Endodermal cell (in vitro differentiated cells): ENCODE results near the gene CAPRIN1. TPM values are rescaled to one million over a fixed set of nuclear protein-coding genes. Genes with fewer than 3 reads are reported as not detected.

ENCODE experiments used
- DNase-seq: peaks from one replicate; pipeline ENCODE4 v3.0.0-alpha.2; 2017
- H3K27ac ChIP-seq: 2 replicates; pipeline ENCODE4 v1.5.1; 2013; ENCODE audit warnings: mild to moderate bottlenecking, low read depth, low read length, moderate library complexity
- H3K27me3 ChIP-seq: 2 replicates; pipeline ENCODE4 v1.6.1; 2013; ENCODE audit warnings: mild to moderate bottlenecking, low read length, moderate library complexity; ENCODE audit not compliant: insufficient read depth, control insufficient read depth, poor library complexity, severe bottlenecking
- H3K36me3 ChIP-seq: 2 replicates; pipeline ENCODE4 v1.7.0; 2013; ENCODE audit warnings: mild to moderate bottlenecking, low read length, moderate library complexity; ENCODE audit not compliant: control insufficient read depth, insufficient read depth
- H3K4me1 ChIP-seq: one replicate; pipeline ENCODE4 v1.7.0; 2013; ENCODE audit warnings: low read length; ENCODE audit not compliant: control insufficient read depth, insufficient read depth
- H3K4me3 ChIP-seq: 2 replicates; pipeline ENCODE4 v1.5.1; 2013; ENCODE audit warnings: mild to moderate bottlenecking, low read length, moderate library complexity
- H3K9ac ChIP-seq: 2 replicates; pipeline ENCODE4 v1.6.1; 2013; ENCODE audit warnings: mild to moderate bottlenecking, low read length, moderate library complexity; ENCODE audit not compliant: poor library complexity, severe bottlenecking; ENCODE audit errors: extremely low read depth
- H3K9me3 ChIP-seq: 2 replicates; pipeline ENCODE4 v1.6.1; 2013; ENCODE audit warnings: mild to moderate bottlenecking, low read length, moderate library complexity; ENCODE audit not compliant: control insufficient read depth
- H3K27ac Mint-ChIP-seq: 2 replicates; pipeline ENCODE4 v1.8.0; 2020; ENCODE audit warnings: mixed read lengths
- H3K27me3 Mint-ChIP-seq: 2 replicates; pipeline ENCODE4 v1.8.0; 2021; ENCODE audit warnings: mild to moderate bottlenecking, mixed read lengths; ENCODE audit not compliant: insufficient read depth
- H3K36me3 Mint-ChIP-seq: 2 replicates; pipeline ENCODE4 v1.8.0; 2020; ENCODE audit warnings: low read depth, mixed read lengths
- H3K4me1 Mint-ChIP-seq: 2 replicates; pipeline ENCODE4 v1.8.0; 2020; ENCODE audit warnings: mixed read lengths
- H3K4me3 Mint-ChIP-seq: 2 replicates; pipeline ENCODE4 v1.8.0; 2020; ENCODE audit warnings: mild to moderate bottlenecking, moderate library complexity, mixed read lengths
- H3K9me3 Mint-ChIP-seq: 2 replicates; pipeline ENCODE4 v1.8.0; 2020; ENCODE audit warnings: mild to moderate bottlenecking, mixed read lengths
- WGBS, 2 experiments: methylation state at CpG; one replicate each; pipeline versions ENCODE4 v1.1.5 to v1.1.7; 2013; ENCODE audit warnings: missing lambda C conversion rate in 2 of 2, mixed read lengths in 1 of 2; ENCODE audit not compliant: insufficient coverage in 1 of 2, insufficient read length in 1 of 2; 5-methylcytosine and 5-hydroxymethylcytosine counted together
- total RNA-seq, 2 donors: library from RNA; stranded (reverse); fragmentation: NEBNext Ultra II Directional in 1 of 2; extraction: Animal tissue kit (Norgen Biotek cat#: 25700) in 1 of 2; gene quantifications; 2 replicates in 1 of 2; 3 replicates in 1 of 2; pipeline ENCODE4 v1.2.1, GENCODE V29; 2021
- TF ChIP-seq, protein P1 (sequence below): fragments of 200-600 bp; sonication (generic); conservative IDR thresholded peaks from 2 replicates; pipeline ENCODE4 v1.5.0; 2021; ENCODE audit warnings: antibody characterized with exemption, mild to moderate bottlenecking

Gene CAPRIN1
- total RNA-seq, 2 donors from 2014 or later = 226 to 241 TPM

GRCh38 chr11:34030382-34030781 lies 21.1 kb upstream of the CAPRIN1 start:
- Histone ChIP-seq H3K27ac (no peak overlapping the region), H3K4me1 (no peaks in the 10 kb centered on the region), H3K27me3 (no peaks in the 10 kb centered on the region), H3K36me3 (no peaks in the 10 kb centered on the region), H3K9me3 (no peaks in the 10 kb centered on the region), H3K4me3 (no peak overlapping the region), H3K9ac (no peak overlapping the region)
- Mint-ChIP-seq H3K4me1 (no peaks in the 10 kb centered on the region), H3K9me3 (no peaks in the 10 kb centered on the region), H3K27me3 (no peaks in the 10 kb centered on the region), H3K4me3 (no peak overlapping the region), H3K36me3 (no peaks in the 10 kb centered on the region), H3K27ac (no peak overlapping the region)
- WGBS, 2 experiments = 95 to 100% methylated on average over 1 of the region's 1 CpG
- no peak for DNase-seq
- TF ChIP-seq, protein P1, sequence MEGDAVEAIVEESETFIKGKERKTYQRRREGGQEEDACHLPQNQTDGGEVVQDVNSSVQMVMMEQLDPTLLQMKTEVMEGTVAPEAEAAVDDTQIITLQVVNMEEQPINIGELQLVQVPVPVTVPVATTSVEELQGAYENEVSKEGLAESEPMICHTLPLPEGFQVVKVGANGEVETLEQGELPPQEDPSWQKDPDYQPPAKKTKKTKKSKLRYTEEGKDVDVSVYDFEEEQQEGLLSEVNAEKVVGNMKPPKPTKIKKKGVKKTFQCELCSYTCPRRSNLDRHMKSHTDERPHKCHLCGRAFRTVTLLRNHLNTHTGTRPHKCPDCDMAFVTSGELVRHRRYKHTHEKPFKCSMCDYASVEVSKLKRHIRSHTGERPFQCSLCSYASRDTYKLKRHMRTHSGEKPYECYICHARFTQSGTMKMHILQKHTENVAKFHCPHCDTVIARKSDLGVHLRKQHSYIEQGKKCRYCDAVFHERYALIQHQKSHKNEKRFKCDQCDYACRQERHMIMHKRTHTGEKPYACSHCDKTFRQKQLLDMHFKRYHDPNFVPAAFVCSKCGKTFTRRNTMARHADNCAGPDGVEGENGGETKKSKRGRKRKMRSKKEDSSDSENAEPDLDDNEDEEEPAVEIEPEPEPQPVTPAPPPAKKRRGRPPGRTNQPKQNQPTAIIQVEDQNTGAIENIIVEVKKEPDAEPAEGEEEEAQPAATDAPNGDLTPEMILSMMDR = no peak

- Histone ChIP-seq H3K36me3 (no peaks in the 10 kb centered on the region), H3K27ac (no peak overlapping the region), H3K4me1 (no peaks in the 10 kb centered on the region), H3K9ac (no peak overlapping the region), H3K27me3 (no peaks in the 10 kb centered on the region), H3K9me3 (no peaks in the 10 kb centered on the region), H3K4me3 (no peak overlapping the region)
- Mint-ChIP-seq H3K9me3 (no peaks in the 10 kb centered on the region), H3K4me3 (no peak overlapping the region), H3K27ac (no peak overlapping the region), H3K36me3 (no peaks in the 10 kb centered on the region), H3K4me1 (no peaks in the 10 kb centered on the region), H3K27me3 (no peaks in the 10 kb centered on the region)
- TF ChIP-seq, protein P1 = no peak
- WGBS, 2 experiments = 100% methylated on average over 2 of the region's 2 CpGs
- DNase-seq = no peak
Measured at GRCh38 chr11:34033399-34033798, 18.1 kb upstream of the CAPRIN1 start.

GRCh38 chr11:34034053-34034452 lies 17.5 kb upstream of the CAPRIN1 start:
- Histone ChIP-seq H3K4me3 (no peak overlapping the region), H3K9ac (no peak overlapping the region), H3K27me3 (no peaks in the 10 kb centered on the region), H3K4me1 (no peaks in the 10 kb centered on the region), H3K36me3 (no peaks in the 10 kb centered on the region), H3K9me3 (no peaks in the 10 kb centered on the region), H3K27ac (no peak overlapping the region)
- no peaks in the 10 kb centered on the region for H3K4me1 Mint-ChIP-seq
- H3K36me3 Mint-ChIP-seq = no peaks in the 10 kb centered on the region
- DNase-seq = no peak
- no peaks in the 10 kb centered on the region for H3K9me3 Mint-ChIP-seq
- TF ChIP-seq, protein P1 = no peak
- no peaks in the 10 kb centered on the region for H3K27me3 Mint-ChIP-seq
- 76 to 88% methylated on average over 3 to 6 of the region's 6 CpGs for WGBS, 2 experiments
- H3K4me3 Mint-ChIP-seq = no peak overlapping the region
- no peak overlapping the region for H3K27ac Mint-ChIP-seq
